ENCODE results near the gene DNASE1L1.
A peak's percentile ranks its signal among the peaks of the same experiment; 100 is the strongest.

Gene DNASE1L1

GRCh38 chrX:154420402-154420756 is 11.3 kb upstream of the DNASE1L1 start:
- no peak for FAIRE-seq
- DNase-seq (ENCODE audit: insufficient read length), result no peak

GRCh38 chrX:154419688-154420401 is 10.8 kb upstream of the DNASE1L1 start:
- no peak for FAIRE-seq
- TF ChIP-seq POLR2A (IDR thresholded peaks at IDR 0.05; ENCODE audit: low read depth, low read length), result no peak
- TF ChIP-seq POLR2AphosphoS5 (IDR thresholded peaks at IDR 0.05; ENCODE audit: low read depth, low read length), result no peak
- no peak for TF ChIP-seq TAF1 (IDR thresholded peaks at IDR 0.05; ENCODE audit: borderline replicate concordance, low read depth, low read length)
- DNase-seq (ENCODE audit: insufficient read length), result no peak

More at GRCh38 chrX:154420402-154420756, 11.3 kb upstream of the DNASE1L1 start:
- no peak for TF ChIP-seq TAF1 (IDR thresholded peaks at IDR 0.05; ENCODE audit: borderline replicate concordance, low read depth, low read length)
- TF ChIP-seq POLR2A (IDR thresholded peaks at IDR 0.05; ENCODE audit: low read depth, low read length), result no peak
- TF ChIP-seq POLR2AphosphoS5 (IDR thresholded peaks at IDR 0.05; ENCODE audit: low read depth, low read length), result no peak

GRCh38 chrX:154419189-154419588 is 10.1 kb upstream of the DNASE1L1 start:
- no peak for DNase-seq (ENCODE audit: insufficient read length)
- TF ChIP-seq TAF1 (IDR thresholded peaks at IDR 0.05; ENCODE audit: borderline replicate concordance, low read depth, low read length), result no peak
- TF ChIP-seq POLR2A (IDR thresholded peaks at IDR 0.05; ENCODE audit: low read depth, low read length), result no peak
- TF ChIP-seq POLR2AphosphoS5 (IDR thresholded peaks at IDR 0.05; ENCODE audit: low read depth, low read length), result no peak
- no peak for FAIRE-seq

GRCh38 chrX:154417157-154417556 is 8.1 kb upstream of the DNASE1L1 start:
- FAIRE-seq, result no peak
- DNase-seq (ENCODE audit: insufficient read length), result no peak
- no peak for TF ChIP-seq TAF1 (IDR thresholded peaks at IDR 0.05; ENCODE audit: borderline replicate concordance, low read depth, low read length)

- no peak for TF ChIP-seq POLR2A (IDR thresholded peaks at IDR 0.05; ENCODE audit: low read depth, low read length)
- TF ChIP-seq POLR2AphosphoS5 (IDR thresholded peaks at IDR 0.05; ENCODE audit: low read depth, low read length), result no peak
- no peak for TF ChIP-seq TAF1 (IDR thresholded peaks at IDR 0.05; ENCODE audit: borderline replicate concordance, low read depth, low read length)
- no peak for DNase-seq (ENCODE audit: insufficient read length)
- FAIRE-seq, result no peak
Measured at GRCh38 chrX:154413142-154413541, 4.1 kb upstream of the DNASE1L1 start.

- no peak for TF ChIP-seq TAF1 (IDR thresholded peaks at IDR 0.05; ENCODE audit: borderline replicate concordance, low read depth, low read length)
- no peak for TF ChIP-seq POLR2A (IDR thresholded peaks at IDR 0.05; ENCODE audit: low read depth, low read length)
- no peak for TF ChIP-seq POLR2AphosphoS5 (IDR thresholded peaks at IDR 0.05; ENCODE audit: low read depth, low read length)
- DNase-seq (ENCODE audit: insufficient read length), result no peak
- FAIRE-seq, result no peak
Measured at GRCh38 chrX:154412468-154412867, 3.4 kb upstream of the DNASE1L1 start.

GRCh38 chrX:154411981-154412340 is 2.9 kb upstream of the DNASE1L1 start:
- peak; percentile 83 for FAIRE-seq
- TF ChIP-seq POLR2A (IDR thresholded peaks at IDR 0.05; ENCODE audit: low read depth, low read length) (no peak), TAF1 (IDR thresholded peaks at IDR 0.05; ENCODE audit: borderline replicate concordance, low read depth, low read length) (no peak), POLR2AphosphoS5 (IDR thresholded peaks at IDR 0.05; ENCODE audit: low read depth, low read length) (no peak; the same call in 1 of the 2 replicates)
- DNase-seq (ENCODE audit: insufficient read length), result peak; percentile 53

GRCh38 chrX:154408659-154409221 is 314 bp downstream of the DNASE1L1 start:
- DNase-seq (ENCODE audit: insufficient read length) (no peak), FAIRE-seq (peak; percentile 53)
- no peak for TF ChIP-seq TAF1 (IDR thresholded peaks at IDR 0.05; ENCODE audit: borderline replicate concordance, low read depth, low read length)
- TF ChIP-seq POLR2A (IDR thresholded peaks at IDR 0.05; ENCODE audit: low read depth, low read length), result no peak
- TF ChIP-seq POLR2AphosphoS5 (IDR thresholded peaks at IDR 0.05; ENCODE audit: low read depth, low read length), result no peak

- DNase-seq (ENCODE audit: insufficient read length) (no peak), FAIRE-seq (no peak)
- no peak for TF ChIP-seq TAF1 (IDR thresholded peaks at IDR 0.05; ENCODE audit: borderline replicate concordance, low read depth, low read length)
- no peak for TF ChIP-seq POLR2AphosphoS5 (IDR thresholded peaks at IDR 0.05; ENCODE audit: low read depth, low read length)
- TF ChIP-seq POLR2A (IDR thresholded peaks at IDR 0.05; ENCODE audit: low read depth, low read length), result no peak
Measured at GRCh38 chrX:154404625-154405192, 4.3 kb downstream of the DNASE1L1 start.

GRCh38 chrX:154403858-154404257 is 5.2 kb downstream of the DNASE1L1 start:
- DNase-seq (ENCODE audit: insufficient read length) (no peak), FAIRE-seq (no peak)
- TF ChIP-seq POLR2A (IDR thresholded peaks at IDR 0.05; ENCODE audit: low read depth, low read length) (no peak), POLR2AphosphoS5 (IDR thresholded peaks at IDR 0.05; ENCODE audit: low read depth, low read length) (no peak), TAF1 (IDR thresholded peaks at IDR 0.05; ENCODE audit: borderline replicate concordance, low read depth, low read length) (no peak)

GRCh38 chrX:154403192-154403591 is 5.9 kb downstream of the DNASE1L1 start:
- FAIRE-seq (no peak), DNase-seq (ENCODE audit: insufficient read length) (no peak)
- TF ChIP-seq POLR2A (IDR thresholded peaks at IDR 0.05; ENCODE audit: low read depth, low read length), result no peak
- no peak for TF ChIP-seq TAF1 (IDR thresholded peaks at IDR 0.05; ENCODE audit: borderline replicate concordance, low read depth, low read length)
- TF ChIP-seq POLR2AphosphoS5 (IDR thresholded peaks at IDR 0.05; ENCODE audit: low read depth, low read length), result no peak

GRCh38 chrX:154402622-154403127 is 6.4 kb downstream of the DNASE1L1 start:
- DNase-seq (ENCODE audit: insufficient read length) (no peak), FAIRE-seq (no peak)
- no peak for TF ChIP-seq TAF1 (IDR thresholded peaks at IDR 0.05; ENCODE audit: borderline replicate concordance, low read depth, low read length)
- TF ChIP-seq POLR2AphosphoS5 (IDR thresholded peaks at IDR 0.05; ENCODE audit: low read depth, low read length), result no peak
- no peak for TF ChIP-seq POLR2A (IDR thresholded peaks at IDR 0.05; ENCODE audit: low read depth, low read length)

All from GM12892 (cell line).